Endodermal cell (in vitro differentiated cells): ENCODE results near the gene CHCHD10. TPM values are rescaled to one million over a fixed set of nuclear protein-coding genes. Genes with fewer than 3 reads are reported as not detected.

Experiments
- DNase-seq: peaks from one replicate; pipeline ENCODE4 v3.0.0-alpha.2; 2017
- H3K27ac ChIP-seq: 2 replicates; pipeline ENCODE4 v1.5.1; 2013; ENCODE audit warnings: mild to moderate bottlenecking, low read depth, low read length, moderate library complexity
- H3K27me3 ChIP-seq: 2 replicates; pipeline ENCODE4 v1.6.1; 2013; ENCODE audit warnings: mild to moderate bottlenecking, low read length, moderate library complexity; ENCODE audit not compliant: insufficient read depth, control insufficient read depth, poor library complexity, severe bottlenecking
- H3K36me3 ChIP-seq: 2 replicates; pipeline ENCODE4 v1.7.0; 2013; ENCODE audit warnings: mild to moderate bottlenecking, low read length, moderate library complexity; ENCODE audit not compliant: control insufficient read depth, insufficient read depth
- H3K4me1 ChIP-seq: one replicate; pipeline ENCODE4 v1.7.0; 2013; ENCODE audit warnings: low read length; ENCODE audit not compliant: control insufficient read depth, insufficient read depth
- H3K4me3 ChIP-seq: 2 replicates; pipeline ENCODE4 v1.5.1; 2013; ENCODE audit warnings: mild to moderate bottlenecking, low read length, moderate library complexity
- H3K9ac ChIP-seq: 2 replicates; pipeline ENCODE4 v1.6.1; 2013; ENCODE audit warnings: mild to moderate bottlenecking, low read length, moderate library complexity; ENCODE audit not compliant: poor library complexity, severe bottlenecking; ENCODE audit errors: extremely low read depth
- H3K9me3 ChIP-seq: 2 replicates; pipeline ENCODE4 v1.6.1; 2013; ENCODE audit warnings: mild to moderate bottlenecking, low read length, moderate library complexity; ENCODE audit not compliant: control insufficient read depth
- H3K27ac Mint-ChIP-seq: 2 replicates; pipeline ENCODE4 v1.8.0; 2020; ENCODE audit warnings: mixed read lengths
- H3K27me3 Mint-ChIP-seq: 2 replicates; pipeline ENCODE4 v1.8.0; 2021; ENCODE audit warnings: mild to moderate bottlenecking, mixed read lengths; ENCODE audit not compliant: insufficient read depth
- H3K36me3 Mint-ChIP-seq: 2 replicates; pipeline ENCODE4 v1.8.0; 2020; ENCODE audit warnings: low read depth, mixed read lengths
- H3K4me1 Mint-ChIP-seq: 2 replicates; pipeline ENCODE4 v1.8.0; 2020; ENCODE audit warnings: mixed read lengths
- H3K4me3 Mint-ChIP-seq: 2 replicates; pipeline ENCODE4 v1.8.0; 2020; ENCODE audit warnings: mild to moderate bottlenecking, moderate library complexity, mixed read lengths
- H3K9me3 Mint-ChIP-seq: 2 replicates; pipeline ENCODE4 v1.8.0; 2020; ENCODE audit warnings: mild to moderate bottlenecking, mixed read lengths
- CTCF ChIP-seq: fragments of 200-600 bp; sonication (generic); conservative IDR thresholded peaks from 2 replicates; pipeline ENCODE4 v1.5.0; 2021; ENCODE audit warnings: antibody characterized with exemption, mild to moderate bottlenecking
- WGBS, 2 experiments: methylation state at CpG; one replicate each; pipeline versions ENCODE4 v1.1.5 to v1.1.7; 2013; ENCODE audit warnings: missing lambda C conversion rate in 2 of 2, mixed read lengths in 1 of 2; ENCODE audit not compliant: insufficient coverage in 1 of 2, insufficient read length in 1 of 2; 5-methylcytosine and 5-hydroxymethylcytosine counted together
- total RNA-seq, 2 donors: library from RNA; stranded (reverse); fragmentation: NEBNext Ultra II Directional in 1 of 2; extraction: Animal tissue kit (Norgen Biotek cat#: 25700) in 1 of 2; gene quantifications; 2 replicates in 1 of 2; 3 replicates in 1 of 2; pipeline ENCODE4 v1.2.1, GENCODE V29; 2021

Gene CHCHD10
- total RNA-seq, 2 donors from 2014 or later, result 76.1 to 103 TPM

GRCh38 chr22:23718371-23719165 lies 49.2 kb downstream of the CHCHD10 start:
- Mint-ChIP-seq H3K4me1 (no peaks in the 10 kb centered on the region), H3K9me3 (no peaks in the 10 kb centered on the region), H3K36me3 (peaks cover 9% of the 10 kb centered on the region), H3K27me3 (no peaks in the 10 kb centered on the region), H3K27ac (no peak overlapping the region), H3K4me3 (no peak overlapping the region)
- no peak for TF ChIP-seq CTCF
- H3K9ac ChIP-seq, result no peak overlapping the region
- no peak for DNase-seq
- peaks cover 8% of the 10 kb centered on the region for H3K36me3 ChIP-seq
- 92 to 93% methylated on average over 7 to 17 of the region's 17 CpGs for WGBS, 2 experiments
- H3K4me3 ChIP-seq, result no peak overlapping the region
- no peaks in the 10 kb centered on the region for H3K4me1 ChIP-seq
- H3K9me3 ChIP-seq, result no peaks in the 10 kb centered on the region
- H3K27ac ChIP-seq, result no peak overlapping the region
- H3K27me3 ChIP-seq, result no peaks in the 10 kb centered on the region

GRCh38 chr22:23716811-23717801 lies 50.7 kb downstream of the CHCHD10 start:
- peak overlapping the region; percentile 81 for H3K27ac Mint-ChIP-seq
- H3K4me1 Mint-ChIP-seq, result no peaks in the 10 kb centered on the region
- no peaks in the 10 kb centered on the region for H3K9me3 ChIP-seq
- peak; percentile 94 for DNase-seq
- no peaks in the 10 kb centered on the region for H3K27me3 Mint-ChIP-seq
- H3K36me3 ChIP-seq, result peaks cover 17% of the 10 kb centered on the region
- peak overlapping the region; percentile 83 for H3K4me3 ChIP-seq
- WGBS, 2 experiments, result 6 to 12% methylated on average over 36 to 84 of the region's 84 CpGs
- no peaks in the 10 kb centered on the region for H3K4me1 ChIP-seq
- H3K27ac ChIP-seq, result peak overlapping the region; percentile 60
- no peaks in the 10 kb centered on the region for H3K27me3 ChIP-seq
- peak overlapping the region; percentile 72 for H3K4me3 Mint-ChIP-seq
- peak overlapping the region; percentile 75 for H3K9ac ChIP-seq
- H3K36me3 Mint-ChIP-seq, result peaks cover 17% of the 10 kb centered on the region
- no peaks in the 10 kb centered on the region for H3K9me3 Mint-ChIP-seq
- TF ChIP-seq CTCF, result no peak

Other genes with a start within 250 kb of the CHCHD10 start
- not detected for gene IGLL1, start 187.7 kb downstream of the CHCHD10 start, total RNA-seq
- under 1 TPM in 1 of 2 donors, not detected in 1; 0.24 TPM for gene DRICH1, start 135.7 kb downstream of the CHCHD10 start, total RNA-seq
- not detected for gene RGL4, start 77.0 kb downstream of the CHCHD10 start, total RNA-seq
- gene ZNF70, start 16.9 kb downstream of the CHCHD10 start, total RNA-seq, result 1 to 10 TPM; 4.7 to 5.7 TPM
- not detected for gene VPREB3, start 13.5 kb downstream of the CHCHD10 start, total RNA-seq
- gene C22orf15, start 5.0 kb downstream of the CHCHD10 start, total RNA-seq, result 1 to 10 TPM; 1.5 to 2.2 TPM
- gene MMP11, start 4.9 kb upstream of the CHCHD10 start, total RNA-seq, result 10 to 100 TPM in 1 of 2 donors, 1 to 10 TPM in 1; 9.7 to 14.3 TPM
- gene SMARCB1, start 19.0 kb upstream of the CHCHD10 start, total RNA-seq, result 100 to 1,000 TPM; 136 to 148 TPM
- 1 to 10 TPM; 6.3 to 7.6 TPM for gene DERL3, start 71.0 kb upstream of the CHCHD10 start, total RNA-seq
- gene SLC2A11, start 89.9 kb upstream of the CHCHD10 start, total RNA-seq, result 10 to 100 TPM; 13.1 to 14.8 TPM
- 100 to 1,000 TPM; 722 to 753 TPM for gene MIF, start 126.4 kb upstream of the CHCHD10 start, total RNA-seq
- gene GSTT2B, start 193.2 kb upstream of the CHCHD10 start, total RNA-seq, result 1 to 10 TPM; 3.7 to 4.4 TPM
- 1 to 10 TPM in 1 of 2 donors, not detected in 1; 1.2 TPM for gene DDTL, start 198.9 kb upstream of the CHCHD10 start, total RNA-seq
- gene DDT, start 206.5 kb upstream of the CHCHD10 start, total RNA-seq, result 100 to 1,000 TPM; 117 to 164 TPM
- 1 to 10 TPM in 1 of 2 donors, under 1 TPM in 1; 0.51 to 3.7 TPM for gene GSTT2, start 212.2 kb upstream of the CHCHD10 start, total RNA-seq
- not detected for gene GSTT4, start 237.5 kb upstream of the CHCHD10 start, total RNA-seq
- 10 to 100 TPM; 87.0 to 93.3 TPM for gene CABIN1, start 243.3 kb upstream of the CHCHD10 start, total RNA-seq